ENCODE measurements around the gene MAP1LC3B. TPM values are rescaled to one million over a fixed set of nuclear protein-coding genes. Genes with fewer than 3 reads are reported as not detected.

MAP1LC3B gene
- total RNA-seq, 1 donor from 2014 or later, result 46.2 TPM

GRCh38 chr16:87410530-87410929, 18.4 kb downstream of the MAP1LC3B start:
- Mint-ChIP-seq H3K27ac (no peak overlapping the region), H3K9me3 (ENCODE audit: low read depth) (no peaks in the 10 kb centered on the region), H3K27me3 (no peaks in the 10 kb centered on the region), H3K4me3 (ENCODE audit: low read depth) (no peak overlapping the region), H3K4me1 (ENCODE audit: low read depth) (no peaks in the 10 kb centered on the region), H3K36me3 (ENCODE audit: insufficient read depth) (peaks cover 29% of the 10 kb centered on the region)
- no peak for DNase-seq (ENCODE audit: low spot score, unreplicated experiment)
- no peak for TF ChIP-seq CTCF (IDR thresholded peaks at IDR 0.05; ENCODE audit: unreplicated experiment)

GRCh38 chr16:87410968-87411367, 18.8 kb downstream of the MAP1LC3B start:
- no peaks in the 10 kb centered on the region for H3K9me3 Mint-ChIP-seq (ENCODE audit: low read depth)
- H3K4me3 Mint-ChIP-seq (ENCODE audit: low read depth), result no peak overlapping the region
- H3K27me3 Mint-ChIP-seq, result no peaks in the 10 kb centered on the region
- H3K36me3 Mint-ChIP-seq (ENCODE audit: insufficient read depth), result peaks cover 28% of the 10 kb centered on the region
- TF ChIP-seq CTCF (IDR thresholded peaks at IDR 0.05; ENCODE audit: unreplicated experiment), result no peak
- no peaks in the 10 kb centered on the region for H3K4me1 Mint-ChIP-seq (ENCODE audit: low read depth)
- no peak for DNase-seq (ENCODE audit: low spot score, unreplicated experiment)
- no peak overlapping the region for H3K27ac Mint-ChIP-seq

GRCh38 chr16:87411375-87412271, 19.5 kb downstream of the MAP1LC3B start:
- peaks cover 28% of the 10 kb centered on the region for H3K36me3 Mint-ChIP-seq (ENCODE audit: insufficient read depth)
- no peak overlapping the region for H3K27ac Mint-ChIP-seq
- DNase-seq (ENCODE audit: low spot score, unreplicated experiment), result no peak
- H3K27me3 Mint-ChIP-seq, result no peaks in the 10 kb centered on the region
- no peak overlapping the region for H3K4me3 Mint-ChIP-seq (ENCODE audit: low read depth)
- H3K9me3 Mint-ChIP-seq (ENCODE audit: low read depth), result no peaks in the 10 kb centered on the region
- H3K4me1 Mint-ChIP-seq (ENCODE audit: low read depth), result no peaks in the 10 kb centered on the region
- no peak for TF ChIP-seq CTCF (IDR thresholded peaks at IDR 0.05; ENCODE audit: unreplicated experiment)

- Mint-ChIP-seq H3K27ac (no peak overlapping the region), H3K9me3 (ENCODE audit: low read depth) (no peaks in the 10 kb centered on the region), H3K4me1 (ENCODE audit: low read depth) (no peaks in the 10 kb centered on the region), H3K36me3 (ENCODE audit: insufficient read depth) (peaks cover 25% of the 10 kb centered on the region), H3K4me3 (ENCODE audit: low read depth) (no peak overlapping the region), H3K27me3 (no peaks in the 10 kb centered on the region)
- no peak for TF ChIP-seq CTCF (IDR thresholded peaks at IDR 0.05; ENCODE audit: unreplicated experiment)
- no peak for DNase-seq (ENCODE audit: low spot score, unreplicated experiment)
Measured at GRCh38 chr16:87412371-87412995, 20.3 kb downstream of the MAP1LC3B start.

GRCh38 chr16:87412996-87413421, 20.9 kb downstream of the MAP1LC3B start:
- peaks cover 25% of the 10 kb centered on the region for H3K36me3 Mint-ChIP-seq (ENCODE audit: insufficient read depth)
- no peaks in the 10 kb centered on the region for H3K9me3 Mint-ChIP-seq (ENCODE audit: low read depth)

More at GRCh38 chr16:87412996-87413421, 20.9 kb downstream of the MAP1LC3B start:
- H3K27me3 Mint-ChIP-seq, result no peaks in the 10 kb centered on the region
- no peak overlapping the region for H3K4me3 Mint-ChIP-seq (ENCODE audit: low read depth)
- TF ChIP-seq CTCF (IDR thresholded peaks at IDR 0.05; ENCODE audit: unreplicated experiment), result no peak
- H3K4me1 Mint-ChIP-seq (ENCODE audit: low read depth), result no peaks in the 10 kb centered on the region
- DNase-seq (ENCODE audit: low spot score, unreplicated experiment), result no peak
- H3K27ac Mint-ChIP-seq, result no peak overlapping the region
